AG10803 (cell line): ENCODE measurements around the gene CRYGS.

ENCODE experiments used
- DNase-seq: peaks from one replicate; pipeline ENCODE4 v3.0.0; 2010; ENCODE audit warnings: low read depth
- H3K4me3 ChIP-seq: 2 replicates; pipeline ENCODE4 v1.5.1; 2011; ENCODE audit warnings: mild to moderate bottlenecking, low read length, control low read depth
- TF ChIP-seq, protein P1 (sequence below): conservative IDR thresholded peaks from 2 replicates; pipeline ENCODE4 v1.5.1; 2011; ENCODE audit warnings: mild to moderate bottlenecking, low read length, control low read depth, inconsistent platforms

Gene CRYGS

GRCh38 chr3:186552408-186553031 lies 8.3 kb upstream of the CRYGS start:
- TF ChIP-seq, protein P1, sequence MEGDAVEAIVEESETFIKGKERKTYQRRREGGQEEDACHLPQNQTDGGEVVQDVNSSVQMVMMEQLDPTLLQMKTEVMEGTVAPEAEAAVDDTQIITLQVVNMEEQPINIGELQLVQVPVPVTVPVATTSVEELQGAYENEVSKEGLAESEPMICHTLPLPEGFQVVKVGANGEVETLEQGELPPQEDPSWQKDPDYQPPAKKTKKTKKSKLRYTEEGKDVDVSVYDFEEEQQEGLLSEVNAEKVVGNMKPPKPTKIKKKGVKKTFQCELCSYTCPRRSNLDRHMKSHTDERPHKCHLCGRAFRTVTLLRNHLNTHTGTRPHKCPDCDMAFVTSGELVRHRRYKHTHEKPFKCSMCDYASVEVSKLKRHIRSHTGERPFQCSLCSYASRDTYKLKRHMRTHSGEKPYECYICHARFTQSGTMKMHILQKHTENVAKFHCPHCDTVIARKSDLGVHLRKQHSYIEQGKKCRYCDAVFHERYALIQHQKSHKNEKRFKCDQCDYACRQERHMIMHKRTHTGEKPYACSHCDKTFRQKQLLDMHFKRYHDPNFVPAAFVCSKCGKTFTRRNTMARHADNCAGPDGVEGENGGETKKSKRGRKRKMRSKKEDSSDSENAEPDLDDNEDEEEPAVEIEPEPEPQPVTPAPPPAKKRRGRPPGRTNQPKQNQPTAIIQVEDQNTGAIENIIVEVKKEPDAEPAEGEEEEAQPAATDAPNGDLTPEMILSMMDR, result no peak
- no peak for DNase-seq
- H3K4me3 ChIP-seq, result no peak overlapping the region

GRCh38 chr3:186551387-186551786 lies 7.2 kb upstream of the CRYGS start:
- no peak overlapping the region for H3K4me3 ChIP-seq
- no peak for DNase-seq
- TF ChIP-seq, protein P1, result no peak

GRCh38 chr3:186549497-186549896 lies 5.3 kb upstream of the CRYGS start:
- DNase-seq, result no peak
- H3K4me3 ChIP-seq, result no peak overlapping the region
- TF ChIP-seq, protein P1, result no peak

- TF ChIP-seq, protein P1, result no peak
- no peak for DNase-seq
- H3K4me3 ChIP-seq, result no peak overlapping the region
Measured at GRCh38 chr3:186540835-186541226, 3.3 kb downstream of the CRYGS start.

DNA sequence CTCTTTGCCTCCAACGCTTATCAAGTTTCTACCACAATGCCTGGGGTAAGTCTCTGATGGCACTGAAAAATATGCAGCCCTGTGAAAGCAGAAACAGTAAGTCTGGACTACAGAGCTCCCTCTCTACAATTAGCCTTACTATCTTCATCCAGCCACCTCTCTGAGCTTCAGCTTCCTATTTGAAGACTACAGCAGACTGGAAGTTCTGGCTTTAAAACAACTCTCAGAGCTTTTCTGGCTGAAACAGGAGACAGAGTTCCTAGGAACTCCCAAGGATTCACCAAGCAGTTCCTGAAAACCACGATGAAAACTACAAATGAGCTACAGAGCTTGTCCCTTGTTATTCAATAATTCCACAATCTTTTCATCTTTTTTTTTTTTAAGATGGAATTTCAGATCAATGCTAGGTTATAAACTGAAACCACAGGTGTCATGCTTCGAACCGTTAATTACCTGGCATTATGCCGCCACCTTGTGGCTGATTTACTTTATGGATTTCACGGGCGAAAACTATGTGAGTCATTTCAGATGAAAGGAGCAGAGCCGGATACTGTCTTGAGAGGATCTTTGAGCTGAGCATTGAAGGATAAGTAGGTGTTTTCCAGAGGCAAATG lies 3.9 kb downstream of the CRYGS start:
- TF ChIP-seq, protein P1, result peak; percentile 65
- H3K4me3 ChIP-seq, result no peak overlapping the region
- DNase-seq, result peak; percentile 61

DNA sequence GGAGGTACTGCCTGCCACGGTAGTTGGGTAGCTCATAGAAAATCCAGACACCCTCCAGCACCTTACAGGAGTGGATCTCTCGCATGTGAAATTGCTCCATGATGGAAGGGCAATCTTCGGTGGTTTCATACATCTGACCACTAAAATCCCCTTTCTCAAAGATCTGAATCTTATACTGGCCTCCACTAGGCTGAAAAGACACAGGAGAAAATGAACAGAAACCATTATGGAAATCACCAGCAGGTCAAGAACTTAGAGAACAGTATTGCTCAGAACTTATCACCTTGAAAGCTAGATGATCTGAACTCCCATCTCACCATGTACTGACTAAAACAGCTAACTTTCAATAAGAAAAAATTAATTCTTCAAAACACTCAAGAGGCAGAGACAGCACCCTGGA lies 5.4 kb downstream of the CRYGS start:
- TF ChIP-seq, protein P1, result no peak
- no peak for DNase-seq
- H3K4me3 ChIP-seq, result no peak overlapping the region
